Liver (tissue), 9 donors: ENCODE measurements around the gene NCAM2. TPM values are rescaled to one million over a fixed set of nuclear protein-coding genes. Genes with fewer than 3 reads are reported as not detected.

Experiments used
- DNase-seq: peaks from one replicate; pipeline ENCODE4 v3.0.0-alpha.2; 2017; ENCODE audit warnings: low spot score
- H3K27ac ChIP-seq, 2 donors: one replicate each; pipeline ENCODE4 v1.7.0; 2013; ENCODE audit warnings: inconsistent platforms in 2 of 2, low read length in 2 of 2, control low read depth in 1 of 2, low read depth in 1 of 2, mild to moderate bottlenecking in 1 of 2
- H3K27me3 ChIP-seq, 4 donors: one replicate each; pipeline versions ENCODE4 v1.6.1 to v1.7.0; 2013; ENCODE audit warnings: low read length in 3 of 4, inconsistent platforms in 1 of 4, mild to moderate bottlenecking in 1 of 4, moderate library complexity in 1 of 4; ENCODE audit not compliant: control insufficient read depth in 4 of 4, insufficient read depth in 4 of 4
- H3K36me3 ChIP-seq, 4 donors: one replicate each; pipeline versions ENCODE4 v1.6.1 to v1.7.0; 2013; ENCODE audit warnings: low read length in 3 of 4, mild to moderate bottlenecking in 3 of 4, low read depth in 1 of 4, moderate library complexity in 1 of 4; ENCODE audit not compliant: control insufficient read depth in 4 of 4, insufficient read depth in 3 of 4
- H3K4me1 ChIP-seq, 4 donors: one replicate each; pipeline versions ENCODE4 v1.6.1 to v1.7.0; 2013; ENCODE audit warnings: low read length in 3 of 4, mild to moderate bottlenecking in 3 of 4, moderate library complexity in 1 of 4; ENCODE audit not compliant: control insufficient read depth in 4 of 4, insufficient read depth in 4 of 4
- H3K4me3 ChIP-seq, 3 donors: one replicate each; pipeline versions ENCODE4 v1.6.1 to v1.7.0; 2013; ENCODE audit warnings: low read length in 3 of 3, control low read depth in 1 of 3, low read depth in 1 of 3, mild to moderate bottlenecking in 1 of 3
- H3K9ac ChIP-seq, 2 donors: one replicate each; pipeline ENCODE4 v1.7.0; 2013; ENCODE audit warnings: low read length in 2 of 2, mild to moderate bottlenecking in 2 of 2, moderate library complexity in 2 of 2, control low read depth in 1 of 2, low read depth in 1 of 2
- H3K9me3 ChIP-seq, 4 donors: one replicate each; pipeline versions ENCODE4 v1.6.1 to v1.7.0; 2013; ENCODE audit warnings: low read length in 3 of 4; ENCODE audit not compliant: control insufficient read depth in 4 of 4
- ATF3 ChIP-seq: IDR thresholded peaks from 2 replicates; pipeline ENCODE4 v1.6.1; 2016; ENCODE audit warnings: antibody characterized with exemption
- CTCF ChIP-seq: fragments of 150-350 bp; IDR thresholded peaks from 2 replicates; pipeline ENCODE4 v1.5.1; 2017; ENCODE audit warnings: improper control_type of control experiment, low read depth, low read length; ENCODE audit not compliant: missing input control
- EGR1 ChIP-seq, 2 donors: IDR thresholded peaks; 2 replicates each; pipeline ENCODE4 v1.6.1; 2016 to 2018; ENCODE audit warnings: antibody characterized with exemption in 2 of 2, low read depth in 2 of 2
- GABPA ChIP-seq, 2 donors: IDR thresholded peaks in 1 of 2; conservative IDR thresholded peaks in 1 of 2; 2 replicates each; pipeline ENCODE4 v1.6.1; 2016; ENCODE audit warnings: antibody characterized with exemption in 2 of 2, mild to moderate bottlenecking in 1 of 2, moderate library complexity in 1 of 2
- HNF4A ChIP-seq, 2 donors: conservative IDR thresholded peaks; 2 replicates each; pipeline ENCODE4 v1.6.1; 2016; ENCODE audit warnings: antibody characterized with exemption in 2 of 2, mild to moderate bottlenecking in 2 of 2
- HNF4G ChIP-seq: IDR thresholded peaks from 2 replicates; pipeline ENCODE4 v1.6.1; 2016; ENCODE audit warnings: antibody characterized with exemption
- JUND ChIP-seq, 2 donors: IDR thresholded peaks; 2 replicates each; pipeline ENCODE4 v1.6.1; 2016; ENCODE audit warnings: antibody characterized with exemption in 2 of 2
- MAX ChIP-seq: IDR thresholded peaks from 2 replicates; pipeline ENCODE4 v1.6.1; 2016; ENCODE audit warnings: antibody characterized with exemption
- NR2F2 ChIP-seq: IDR thresholded peaks from 2 replicates; pipeline ENCODE4 v1.6.1; 2016; ENCODE audit warnings: antibody characterized with exemption
- RAD21 ChIP-seq, 2 donors: IDR thresholded peaks; 2 replicates each; pipeline ENCODE4 v1.6.1; 2016; ENCODE audit warnings: antibody characterized with exemption in 2 of 2, mild to moderate bottlenecking in 2 of 2
- REST ChIP-seq: IDR thresholded peaks from 2 replicates; pipeline ENCODE4 v1.6.1; 2016; ENCODE audit warnings: antibody characterized with exemption, mild to moderate bottlenecking
- RXRA ChIP-seq, 2 donors: IDR thresholded peaks; 2 replicates each; pipeline ENCODE4 v1.6.1; 2017 to 2018; ENCODE audit warnings: antibody characterized with exemption in 2 of 2, mild to moderate bottlenecking in 1 of 2
- SP1 ChIP-seq: IDR thresholded peaks from 2 replicates; pipeline ENCODE4 v1.6.1; 2018; ENCODE audit warnings: antibody characterized with exemption, mild to moderate bottlenecking
- TAF1 ChIP-seq: conservative IDR thresholded peaks from 2 replicates; pipeline ENCODE4 v1.6.1; 2016; ENCODE audit warnings: antibody characterized with exemption, mild to moderate bottlenecking
- YY1 ChIP-seq: IDR thresholded peaks from 2 replicates; pipeline ENCODE4 v1.6.1; 2016; ENCODE audit warnings: antibody characterized with exemption, mild to moderate bottlenecking
- ZBTB33 ChIP-seq: IDR thresholded peaks from 2 replicates; pipeline ENCODE4 v1.6.1; 2016; ENCODE audit warnings: antibody characterized with exemption
- WGBS: extraction: QIAGEN DNeasy Blood & Tissue Kit; methylation state at CpG from one replicate; pipeline ENCODE4 v1.1.7; 2013; 5-methylcytosine and 5-hydroxymethylcytosine counted together
- polyA plus RNA-seq, 2 donors: library from polyadenylated mRNA; stranded (reverse) in 1 of 2; unstranded in 1 of 2; fragments of 200-250 nt in 1 of 2; fragments of >200 nt in 1 of 2; fragmentation: Nextera tagmentation in 1 of 2; extraction: Ambion mirVana in 1 of 2; gene quantifications; one replicate each; pipeline versions ENCODE4 v1.2.1 to v1.2.3, GENCODE V29; 2013 to 2015
- total RNA-seq, 2 donors: library from RNA; depleted of rRNA; stranded (reverse); fragments of >200 nt; gene quantifications; one replicate each; pipeline ENCODE4 v1.2.3, GENCODE V29; 2014
- donor health status: healthy.
- donor health status: healthy.
- donor health status: healthy.
- donor health status: healthy.
- donor health status: healthy.

Gene NCAM2
- total and polyA plus RNA-seq, 4 donors: 0.06 to 0.51 (median 0.24) TPM

GRCh38 chr21:21290751-21291150 is 292.5 kb downstream of the NCAM2 start:
- H3K27me3 ChIP-seq: no peaks in the 10 kb centered on the region
- no peak for DNase-seq
- no peak overlapping the region for H3K27ac ChIP-seq
- peaks cover 0 to 18% (median 4%) of the 10 kb centered on the region in 4 donors for H3K36me3 ChIP-seq
- H3K9me3 ChIP-seq: no peaks in the 10 kb centered on the region
- WGBS: 52% methylated on average over 4 of the region's 4 CpGs
- TF ChIP-seq SP1 (no peak), HNF4A (conservative IDR thresholded peaks at IDR 0.05) (peak; percentile 11 to 56), MAX (no peak), HNF4G (no peak), RXRA (IDR thresholded peaks at IDR 0.05) (no peak), REST (no peak), JUND (IDR thresholded peaks at IDR 0.05) (no peak)
- no peak overlapping the region for H3K4me3 ChIP-seq
- no peak overlapping the region for H3K9ac ChIP-seq
- H3K4me1 ChIP-seq: peaks cover under 1 to 31% (median 18%) of the 10 kb centered on the region in 4 donors

GRCh38 chr21:21291883-21292569 is 293.8 kb downstream of the NCAM2 start:
- WGBS: 97% methylated on average over 3 of the region's 3 CpGs
- no peaks in the 10 kb centered on the region for H3K27me3 ChIP-seq
- no peak for TF ChIP-seq ZBTB33
- TF ChIP-seq SP1: no peak
- TF ChIP-seq CTCF: no peak
- no peak for TF ChIP-seq NR2F2
- TF ChIP-seq GABPA (IDR thresholded peaks at IDR 0.05 in 1 of 2, conservative IDR thresholded peaks at IDR 0.05 in 1 of 2): no peak
- no peak for TF ChIP-seq ATF3
- no peak for TF ChIP-seq HNF4A (conservative IDR thresholded peaks at IDR 0.05)
- no peak for TF ChIP-seq EGR1 (IDR thresholded peaks at IDR 0.05; ENCODE audit: low read depth in 2 of 2)
- no peak for TF ChIP-seq HNF4G
- TF ChIP-seq RAD21 (IDR thresholded peaks at IDR 0.05): no peak
- no peak for TF ChIP-seq RXRA (IDR thresholded peaks at IDR 0.05)
- TF ChIP-seq TAF1: no peak
- no peak for TF ChIP-seq MAX
- TF ChIP-seq YY1: no peak
- no peak for TF ChIP-seq REST
- TF ChIP-seq JUND (IDR thresholded peaks at IDR 0.05): no peak

More at GRCh38 chr21:21291883-21292569, 293.8 kb downstream of the NCAM2 start:
- Histone ChIP-seq H3K9me3 (no peaks in the 10 kb centered on the region), H3K27ac (no peak overlapping the region), H3K4me3 (no peak overlapping the region), H3K36me3 (peaks cover 0 to 21% (median 4%) of the 10 kb centered on the region in 4 donors), H3K9ac (no peak overlapping the region), H3K4me1 (peaks cover 0 to 22% (median 10%) of the 10 kb centered on the region in 4 donors)
- no peak for DNase-seq
